H9 (cell line): ENCODE results near the gene ABHD16B. TPM values are rescaled to one million over a fixed set of nuclear protein-coding genes. Genes with fewer than 3 reads are reported as not detected.

ENCODE experiments used
- DNase-seq: peaks from one replicate; pipeline ENCODE4 v3.0.0-alpha.2; 2017
- H2AFZ ChIP-seq: one replicate; pipeline ENCODE4 v1.6.1; 2013; ENCODE audit warnings: mild to moderate bottlenecking, low read length, control low read depth, moderate library complexity
- H2AK5ac ChIP-seq: 2 replicates; pipeline ENCODE4 v1.6.1; 2013; ENCODE audit warnings: low read length, control low read depth, mixed read lengths; ENCODE audit not compliant: insufficient read length
- H2BK120ac ChIP-seq: one replicate; pipeline ENCODE4 v1.6.1; 2013; ENCODE audit warnings: low read depth, mild to moderate bottlenecking, low read length, control low read depth, inconsistent platforms; ENCODE audit not compliant: poor library complexity, severe bottlenecking
- H2BK12ac ChIP-seq: 2 replicates; pipeline ENCODE4 v1.6.1; 2013; ENCODE audit warnings: low read length, control low read depth, mixed read lengths, low read depth; ENCODE audit not compliant: insufficient read length
- H2BK15ac ChIP-seq: 2 replicates; pipeline ENCODE4 v1.6.1; 2013; ENCODE audit warnings: low read depth, low read length, control low read depth
- H2BK20ac ChIP-seq: one replicate; pipeline ENCODE4 v1.6.1; 2013; ENCODE audit warnings: low read depth, mild to moderate bottlenecking, low read length, control low read depth, inconsistent platforms; ENCODE audit not compliant: poor library complexity, severe bottlenecking
- H2BK5ac ChIP-seq: 2 replicates; pipeline ENCODE4 v1.6.1; 2013; ENCODE audit warnings: low read length, control low read depth, mixed read lengths; ENCODE audit not compliant: insufficient read length
- H3K14ac ChIP-seq: 2 replicates; pipeline ENCODE4 v1.6.1; 2013; ENCODE audit warnings: low read length, control low read depth; ENCODE audit not compliant: insufficient read depth
- H3K18ac ChIP-seq: 2 replicates; pipeline ENCODE4 v1.6.1; 2013; ENCODE audit warnings: low read depth, mild to moderate bottlenecking, mixed read lengths, low read length, control low read depth; ENCODE audit not compliant: insufficient read length
- H3K23ac ChIP-seq: 2 replicates; pipeline ENCODE4 v1.6.1; 2013; ENCODE audit warnings: low read length, control low read depth, mixed read lengths, low read depth; ENCODE audit not compliant: insufficient read length
- H3K23me2 ChIP-seq: 2 replicates; pipeline ENCODE4 v1.6.1; 2013; ENCODE audit warnings: low read depth, mild to moderate bottlenecking, mixed read lengths, low read length, control low read depth; ENCODE audit not compliant: insufficient read length, poor library complexity, severe bottlenecking
- H3K27ac ChIP-seq: 2 replicates; pipeline ENCODE4 v1.5.1; 2013; ENCODE audit warnings: low read length, control low read depth, mixed read lengths, low read depth; ENCODE audit not compliant: insufficient read length
- H3K27me3 ChIP-seq: 2 replicates; pipeline ENCODE4 v1.6.1; 2013; ENCODE audit warnings: low read length, control low read depth, inconsistent platforms; ENCODE audit not compliant: insufficient read depth
- H3K4ac ChIP-seq: 2 replicates; pipeline ENCODE4 v1.6.1; 2013; ENCODE audit warnings: low read depth, mild to moderate bottlenecking, control low read depth, inconsistent platforms, low read length, moderate library complexity
- H3K4me1 ChIP-seq: 2 replicates; pipeline ENCODE4 v1.6.1; 2013; ENCODE audit warnings: low read length, control low read depth, inconsistent platforms; ENCODE audit not compliant: insufficient read depth
- H3K4me2 ChIP-seq: 2 replicates; pipeline ENCODE4 v1.6.1; 2013; ENCODE audit warnings: low read length, control low read depth, mixed read lengths; ENCODE audit not compliant: insufficient read length, insufficient read depth
- H3K56ac ChIP-seq: 2 replicates; pipeline ENCODE4 v1.6.1; 2013; ENCODE audit warnings: low read depth, mild to moderate bottlenecking, mixed read lengths, low read length, control low read depth; ENCODE audit not compliant: insufficient read length
- H3K79me1 ChIP-seq: 2 replicates; pipeline ENCODE4 v1.6.1; 2013; ENCODE audit warnings: low read depth, mild to moderate bottlenecking, moderate library complexity, low read length, control low read depth, inconsistent platforms; ENCODE audit not compliant: insufficient read depth, poor library complexity, severe bottlenecking
- H3K79me2 ChIP-seq: 2 replicates; pipeline ENCODE4 v1.6.1; 2013; ENCODE audit warnings: low read length, control low read depth, inconsistent platforms; ENCODE audit not compliant: insufficient read depth
- H3K9ac ChIP-seq: 2 replicates; pipeline ENCODE4 v1.6.1; 2013; ENCODE audit warnings: low read length, control low read depth, mixed read lengths; ENCODE audit not compliant: insufficient read length; ENCODE audit errors: extremely low read depth
- H3K9me3 ChIP-seq: one replicate; pipeline ENCODE4 v1.6.1; 2013; ENCODE audit warnings: low read depth, low read length, inconsistent platforms; ENCODE audit not compliant: control insufficient read depth
- H3T11ph ChIP-seq: one replicate; pipeline ENCODE4 v1.6.1; 2013; ENCODE audit warnings: mild to moderate bottlenecking, low read length, control low read depth, inconsistent platforms
- H4K20me1 ChIP-seq: one replicate; pipeline ENCODE4 v1.6.1; 2013; ENCODE audit not compliant: control insufficient read depth, insufficient read length, insufficient read depth
- H4K5ac ChIP-seq: 2 replicates; pipeline ENCODE4 v1.6.1; 2013; ENCODE audit warnings: low read depth, mild to moderate bottlenecking, mixed read lengths, low read length, control low read depth; ENCODE audit not compliant: insufficient read length
- H4K8ac ChIP-seq: replicated peaks from 2 replicates; pipeline ENCODE4 v1.6.1; 2013; ENCODE audit warnings: low read length, control low read depth, mixed read lengths, low read depth; ENCODE audit not compliant: insufficient read length
- H4K91ac ChIP-seq: 2 replicates; pipeline ENCODE4 v1.6.1; 2013; ENCODE audit warnings: low read depth, mild to moderate bottlenecking, moderate library complexity, mixed read lengths, low read length, control low read depth; ENCODE audit not compliant: insufficient read length
- H3K27ac Mint-ChIP-seq, 3 experiments: 2 replicates in 2 of 3; 3 replicates in 1 of 3; pipeline ENCODE4 v1.8.0; 2020 to 2021; ENCODE audit warnings: mixed read lengths in 3 of 3, mild to moderate bottlenecking in 1 of 3, moderate library complexity in 1 of 3
- H3K27me3 Mint-ChIP-seq: 2 replicates; pipeline ENCODE4 v1.8.0; 2021; ENCODE audit warnings: low read depth, mild to moderate bottlenecking, moderate library complexity, mixed read lengths
- H3K36me3 Mint-ChIP-seq, 3 experiments: 2 replicates in 2 of 3; 3 replicates in 1 of 3; pipeline ENCODE4 v1.8.0; 2020 to 2021; ENCODE audit warnings: low read depth in 3 of 3, mixed read lengths in 3 of 3; ENCODE audit not compliant: insufficient read depth in 1 of 3
- H3K4me1 Mint-ChIP-seq, 2 experiments: 2 replicates each; pipeline ENCODE4 v1.8.0; 2020; ENCODE audit warnings: mixed read lengths in 2 of 2
- H3K4me3 Mint-ChIP-seq, 2 experiments: 2 replicates in 1 of 2; 3 replicates in 1 of 2; pipeline ENCODE4 v1.8.0; 2020 to 2021; ENCODE audit warnings: mild to moderate bottlenecking in 2 of 2, mixed read lengths in 2 of 2, moderate library complexity in 1 of 2
- H3K9me3 Mint-ChIP-seq, 2 experiments: 2 replicates in 1 of 2; 3 replicates in 1 of 2; pipeline ENCODE4 v1.8.0; 2020; ENCODE audit warnings: mild to moderate bottlenecking in 2 of 2, mixed read lengths in 2 of 2, moderate library complexity in 1 of 2
- WGBS: extraction: QIAGEN DNeasy Blood & Tissue Kit; methylation state at CpG from one replicate; pipeline ENCODE4 v1.1.7; 2013; ENCODE audit warnings: missing lambda C conversion rate, low lambda C conversion rate, mixed read lengths; ENCODE audit not compliant: insufficient read length; ENCODE audit errors: extremely low coverage; 5-methylcytosine and 5-hydroxymethylcytosine counted together
- total RNA-seq: library from RNA; stranded (reverse); gene quantifications from 2 replicates; pipeline ENCODE4 v1.2.1, GENCODE V29; 2021
- TF ChIP-seq, protein P1 (sequence below): fragments of 200-600 bp; sonication (generic); conservative IDR thresholded peaks from 3 replicates; pipeline ENCODE4 v1.8.0; 2021; ENCODE audit warnings: antibody characterized with exemption, mild to moderate bottlenecking

ABHD16B gene
- total RNA-seq, 1 experiment from 2014 or later: not detected

DNA sequence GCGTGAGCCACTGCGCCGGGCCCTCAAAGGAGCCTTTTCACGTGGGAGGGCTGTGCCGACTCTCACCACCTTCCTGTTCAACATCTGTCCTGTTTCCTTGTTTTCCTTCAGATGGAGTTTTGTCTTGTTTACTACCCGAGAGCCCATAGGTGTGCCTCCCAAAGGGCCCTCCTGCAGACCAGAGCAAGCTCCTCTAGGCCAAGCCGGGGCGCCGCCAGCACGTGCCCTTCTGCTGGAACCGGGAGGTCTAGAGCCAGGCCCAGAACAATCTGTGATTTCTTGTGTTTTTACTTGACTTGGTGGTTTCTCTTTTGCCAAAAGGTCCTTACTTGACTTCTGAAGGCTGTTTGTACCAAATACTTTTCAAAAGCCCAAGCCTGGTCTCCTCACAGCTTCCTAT lies 25.6 kb downstream of the ABHD16B start:
- Histone ChIP-seq H2BK12ac (no peak overlapping the region), H2BK5ac (no peak overlapping the region), H3K79me1 (no peaks in the 10 kb centered on the region), H2AK5ac (no peak overlapping the region), H4K91ac (no peak overlapping the region), H2BK20ac (no peak overlapping the region), H3K79me2 (no peaks in the 10 kb centered on the region), H4K8ac (no peak overlapping the region), H3K4me1 (no peaks in the 10 kb centered on the region), H2AFZ (no peak overlapping the region), H3K18ac (no peak overlapping the region), H2BK15ac (no peak overlapping the region), H4K5ac (no peak overlapping the region), H3K27me3 (no peaks in the 10 kb centered on the region), H3K27ac (no peak overlapping the region), H3K9me3 (no peaks in the 10 kb centered on the region), H3K23me2 (no peaks in the 10 kb centered on the region), H3K4ac (no peak overlapping the region), H3K14ac (no peak overlapping the region), H3K56ac (no peak overlapping the region), H4K20me1 (no peaks in the 10 kb centered on the region), H3K9ac (no peak overlapping the region), H3K4me2 (no peak overlapping the region), H3T11ph (no peak overlapping the region), H2BK120ac (no peak overlapping the region), H3K23ac (no peak overlapping the region)
- Mint-ChIP-seq H3K9me3 (no peaks in the 10 kb centered on the region), H3K36me3 (peaks cover 19 to 76% (median 76%) of the 10 kb centered on the region in 3 experiments; a peak in 6 of 7 replicates), H3K27ac (peak overlapping the region; percentile 74 to 88 (median 88); a peak in 5 of 7 replicates), H3K27me3 (no peaks in the 10 kb centered on the region), H3K4me1 (no peaks in the 10 kb centered on the region), H3K4me3 (no peak overlapping the region)
- TF ChIP-seq, protein P1, sequence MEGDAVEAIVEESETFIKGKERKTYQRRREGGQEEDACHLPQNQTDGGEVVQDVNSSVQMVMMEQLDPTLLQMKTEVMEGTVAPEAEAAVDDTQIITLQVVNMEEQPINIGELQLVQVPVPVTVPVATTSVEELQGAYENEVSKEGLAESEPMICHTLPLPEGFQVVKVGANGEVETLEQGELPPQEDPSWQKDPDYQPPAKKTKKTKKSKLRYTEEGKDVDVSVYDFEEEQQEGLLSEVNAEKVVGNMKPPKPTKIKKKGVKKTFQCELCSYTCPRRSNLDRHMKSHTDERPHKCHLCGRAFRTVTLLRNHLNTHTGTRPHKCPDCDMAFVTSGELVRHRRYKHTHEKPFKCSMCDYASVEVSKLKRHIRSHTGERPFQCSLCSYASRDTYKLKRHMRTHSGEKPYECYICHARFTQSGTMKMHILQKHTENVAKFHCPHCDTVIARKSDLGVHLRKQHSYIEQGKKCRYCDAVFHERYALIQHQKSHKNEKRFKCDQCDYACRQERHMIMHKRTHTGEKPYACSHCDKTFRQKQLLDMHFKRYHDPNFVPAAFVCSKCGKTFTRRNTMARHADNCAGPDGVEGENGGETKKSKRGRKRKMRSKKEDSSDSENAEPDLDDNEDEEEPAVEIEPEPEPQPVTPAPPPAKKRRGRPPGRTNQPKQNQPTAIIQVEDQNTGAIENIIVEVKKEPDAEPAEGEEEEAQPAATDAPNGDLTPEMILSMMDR: no peak
- no peak for DNase-seq
- WGBS: no CpG with 5 or more reads among the region's 11 CpGs
